WTC11 (cell line): ENCODE measurements around the gene LMF1. TPM values are rescaled to one million over a fixed set of nuclear protein-coding genes. Genes with fewer than 3 reads are reported as not detected.

ENCODE experiments used
- ATAC-seq: fragments of 200-7000 bp; cut with Tn5 transposase; 2 replicates; pipeline ENCODE4 v1.10.0; 2021; ENCODE audit warnings: mild to moderate bottlenecking, moderate library complexity
- CTCF ChIA-PET: fragments of 300-600 bp; sonication (Branson Sonifier 250); formaldehyde crosslinking; loops from one replicate; lab custom pipeline; 2021; ENCODE audit warnings: antibody characterized with exemption; lab: Charles Lee
- POLR2A ChIA-PET: fragments of 350-600 bp; sonication (Branson Sonifier 250); formaldehyde crosslinking; loops from one replicate; lab custom pipeline; 2021; ENCODE audit warnings: antibody characterized with exemption; lab: Charles Lee
- DNase-seq: peaks from one replicate; pipeline ENCODE4 v3.0.0; 2021; ENCODE audit warnings: low spot score
- H3K27ac Mint-ChIP-seq: 2 replicates; pipeline ENCODE4 v1.8.0; 2021; ENCODE audit warnings: mixed read lengths
- H3K27me3 Mint-ChIP-seq: 2 replicates; pipeline ENCODE4 v1.8.0; 2021; ENCODE audit warnings: low read depth, mild to moderate bottlenecking, moderate library complexity, mixed read lengths
- H3K36me3 Mint-ChIP-seq: 2 replicates; pipeline ENCODE4 v1.8.0; 2021; ENCODE audit warnings: mixed read lengths
- H3K4me1 Mint-ChIP-seq: 2 replicates; pipeline ENCODE4 v1.8.0; 2022; ENCODE audit warnings: mixed read lengths
- H3K4me3 Mint-ChIP-seq: 2 replicates; pipeline ENCODE4 v1.8.0; 2021; ENCODE audit warnings: mild to moderate bottlenecking, moderate library complexity, mixed read lengths
- H3K9me3 Mint-ChIP-seq: 2 replicates; pipeline ENCODE4 v1.8.0; 2021; ENCODE audit warnings: mixed read lengths
- ATF2 ChIP-seq: sonication (generic); formaldehyde crosslinking; IDR thresholded peaks from 2 replicates; pipeline ENCODE4 v1.8.1; 2022; ENCODE audit warnings: low read depth, missing genetic modification reagents, borderline replicate concordance
- ETV6 ChIP-seq: sonication (generic); formaldehyde crosslinking; IDR thresholded peaks from 2 replicates; pipeline ENCODE4 v1.8.1; 2022; ENCODE audit warnings: mild to moderate bottlenecking, missing genetic modification reagents
- FOXJ3 ChIP-seq: sonication (generic); formaldehyde crosslinking; IDR thresholded peaks from 2 replicates; pipeline ENCODE4 v1.9.0; 2021; ENCODE audit warnings: missing genetic modification reagents, mild to moderate bottlenecking, borderline replicate concordance
- FOXK1 ChIP-seq: sonication (generic); formaldehyde crosslinking; IDR thresholded peaks from 2 replicates; pipeline ENCODE4 v1.8.0; 2022; ENCODE audit warnings: mild to moderate bottlenecking, moderate library complexity, missing genetic modification reagents
- FOXP4 ChIP-seq: sonication (generic); formaldehyde crosslinking; IDR thresholded peaks from 2 replicates; pipeline ENCODE4 v1.8.0; 2022; ENCODE audit warnings: mild to moderate bottlenecking, missing genetic modification reagents
- GABPB1 ChIP-seq: sonication (generic); formaldehyde crosslinking; IDR thresholded peaks from 2 replicates; pipeline ENCODE4 v1.8.1; 2023; ENCODE audit warnings: mild to moderate bottlenecking, missing genetic modification reagents
- HMGXB4 ChIP-seq: sonication (generic); formaldehyde crosslinking; IDR thresholded peaks from 2 replicates; pipeline ENCODE4 v1.8.1; 2023; ENCODE audit warnings: mild to moderate bottlenecking, moderate library complexity, missing genetic modification reagents
- OVOL2 ChIP-seq: fragments of 250-450 bp; sonication (Bioruptor Pico); IDR thresholded peaks from 2 replicates; pipeline ENCODE4 v1.9.0; 2021; ENCODE audit warnings: mild to moderate bottlenecking, borderline replicate concordance
- RORB ChIP-seq: fragments of 250-450 bp; sonication (Bioruptor Pico); IDR thresholded peaks from 2 replicates; pipeline ENCODE4 v1.9.0; 2021; ENCODE audit warnings: mild to moderate bottlenecking
- SMAD3 ChIP-seq: sonication (generic); formaldehyde crosslinking; IDR thresholded peaks from 2 replicates; pipeline ENCODE4 v1.8.0; 2022; ENCODE audit warnings: missing genetic modification reagents, mild to moderate bottlenecking, borderline replicate concordance
- SMAD4 ChIP-seq: sonication (generic); formaldehyde crosslinking; IDR thresholded peaks from 2 replicates; pipeline ENCODE4 v1.8.0; 2022; ENCODE audit warnings: mild to moderate bottlenecking, missing genetic modification reagents
- SP1 ChIP-seq: sonication (generic); formaldehyde crosslinking; conservative IDR thresholded peaks from 2 replicates; pipeline ENCODE4 v1.8.1; 2022; ENCODE audit warnings: missing genetic modification reagents
- TP53 ChIP-seq: sonication (generic); formaldehyde crosslinking; IDR thresholded peaks from 2 replicates; pipeline ENCODE4 v1.8.1; 2023; ENCODE audit warnings: mild to moderate bottlenecking, missing genetic modification reagents
- ZNF138 ChIP-seq: sonication (generic); formaldehyde crosslinking; conservative IDR thresholded peaks from 2 replicates; pipeline ENCODE4 v1.8.1; 2022; ENCODE audit warnings: mild to moderate bottlenecking, moderate library complexity, missing genetic modification reagents
- ZNF219 ChIP-seq: sonication (generic); formaldehyde crosslinking; IDR thresholded peaks from 2 replicates; pipeline ENCODE4 v1.8.0; 2023; ENCODE audit warnings: missing genetic modification reagents, mild to moderate bottlenecking, borderline replicate concordance
- total RNA-seq: library from RNA; stranded (reverse); gene quantifications from 3 replicates; pipeline ENCODE4 v1.2.3, GENCODE V29; 2021
- TF ChIP-seq, protein P1 (sequence below): sonication (generic); formaldehyde crosslinking; IDR thresholded peaks from 2 replicates; pipeline ENCODE4 v1.8.1; 2023; ENCODE audit warnings: mild to moderate bottlenecking, missing genetic modification reagents, borderline replicate concordance
- TF ChIP-seq, protein P2 (sequence below): sonication (generic); formaldehyde crosslinking; IDR thresholded peaks from 2 replicates; pipeline ENCODE4 v1.8.0; 2022; ENCODE audit warnings: mild to moderate bottlenecking, missing genetic modification reagents
- TF ChIP-seq, protein P3 (sequence below): fragments of 250-450 bp; sonication (Bioruptor Pico); IDR thresholded peaks from 2 replicates; pipeline ENCODE4 v1.9.0; 2021; ENCODE audit warnings: moderate library complexity, mild to moderate bottlenecking, inconsistent platforms, borderline replicate concordance
- TF ChIP-seq, protein P4 (sequence below): sonication (generic); formaldehyde crosslinking; IDR thresholded peaks from 2 replicates; pipeline ENCODE4 v1.8.1; 2023; ENCODE audit warnings: mild to moderate bottlenecking, missing genetic modification reagents

Gene LMF1
- total RNA-seq, 1 experiment from 2014 or later, result 10.5 TPM

- TF ChIP-seq, protein P1, sequence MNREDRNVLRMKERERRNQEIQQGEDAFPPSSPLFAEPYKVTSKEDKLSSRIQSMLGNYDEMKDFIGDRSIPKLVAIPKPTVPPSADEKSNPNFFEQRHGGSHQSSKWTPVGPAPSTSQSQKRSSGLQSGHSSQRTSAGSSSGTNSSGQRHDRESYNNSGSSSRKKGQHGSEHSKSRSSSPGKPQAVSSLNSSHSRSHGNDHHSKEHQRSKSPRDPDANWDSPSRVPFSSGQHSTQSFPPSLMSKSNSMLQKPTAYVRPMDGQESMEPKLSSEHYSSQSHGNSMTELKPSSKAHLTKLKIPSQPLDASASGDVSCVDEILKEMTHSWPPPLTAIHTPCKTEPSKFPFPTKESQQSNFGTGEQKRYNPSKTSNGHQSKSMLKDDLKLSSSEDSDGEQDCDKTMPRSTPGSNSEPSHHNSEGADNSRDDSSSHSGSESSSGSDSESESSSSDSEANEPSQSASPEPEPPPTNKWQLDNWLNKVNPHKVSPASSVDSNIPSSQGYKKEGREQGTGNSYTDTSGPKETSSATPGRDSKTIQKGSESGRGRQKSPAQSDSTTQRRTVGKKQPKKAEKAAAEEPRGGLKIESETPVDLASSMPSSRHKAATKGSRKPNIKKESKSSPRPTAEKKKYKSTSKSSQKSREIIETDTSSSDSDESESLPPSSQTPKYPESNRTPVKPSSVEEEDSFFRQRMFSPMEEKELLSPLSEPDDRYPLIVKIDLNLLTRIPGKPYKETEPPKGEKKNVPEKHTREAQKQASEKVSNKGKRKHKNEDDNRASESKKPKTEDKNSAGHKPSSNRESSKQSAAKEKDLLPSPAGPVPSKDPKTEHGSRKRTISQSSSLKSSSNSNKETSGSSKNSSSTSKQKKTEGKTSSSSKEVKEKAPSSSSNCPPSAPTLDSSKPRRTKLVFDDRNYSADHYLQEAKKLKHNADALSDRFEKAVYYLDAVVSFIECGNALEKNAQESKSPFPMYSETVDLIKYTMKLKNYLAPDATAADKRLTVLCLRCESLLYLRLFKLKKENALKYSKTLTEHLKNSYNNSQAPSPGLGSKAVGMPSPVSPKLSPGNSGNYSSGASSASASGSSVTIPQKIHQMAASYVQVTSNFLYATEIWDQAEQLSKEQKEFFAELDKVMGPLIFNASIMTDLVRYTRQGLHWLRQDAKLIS, result no peak
- no peak for TF ChIP-seq SP1
Measured at GRCh38 chr16:844638-845350, 126.0 kb downstream of the LMF1 start (continued).

GRCh38 chr16:843771-844170 lies 127.0 kb downstream of the LMF1 start:
- H3K4me3 Mint-ChIP-seq, result no peak overlapping the region
- H3K36me3 Mint-ChIP-seq, result peaks cover 6% of the 10 kb centered on the region
- H3K9me3 Mint-ChIP-seq, result peaks cover 12% of the 10 kb centered on the region
- POLR2A ChIA-PET, result no interaction called here
- ATAC-seq (no peak), DNase-seq (no peak)
- CTCF ChIA-PET, result interaction anchor here (1.5 kb wide), 1 partner anchor 35 kb away, joined by 5 read pairs; no protein-coding TSS in a partner anchor
- peaks cover 2% of the 10 kb centered on the region; the same call in 1 of the 2 replicates for H3K4me1 Mint-ChIP-seq
- no peaks in the 10 kb centered on the region for H3K27me3 Mint-ChIP-seq
- no peak overlapping the region for H3K27ac Mint-ChIP-seq
- TF ChIP-seq, protein P2, sequence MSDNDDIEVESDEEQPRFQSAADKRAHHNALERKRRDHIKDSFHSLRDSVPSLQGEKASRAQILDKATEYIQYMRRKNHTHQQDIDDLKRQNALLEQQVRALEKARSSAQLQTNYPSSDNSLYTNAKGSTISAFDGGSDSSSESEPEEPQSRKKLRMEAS, result no peak
- no peak for TF ChIP-seq SMAD3 (CRISPR knock-in tag)
- no peak for TF ChIP-seq ZNF138 (CRISPR knock-in tag)
- TF ChIP-seq, protein P3, sequence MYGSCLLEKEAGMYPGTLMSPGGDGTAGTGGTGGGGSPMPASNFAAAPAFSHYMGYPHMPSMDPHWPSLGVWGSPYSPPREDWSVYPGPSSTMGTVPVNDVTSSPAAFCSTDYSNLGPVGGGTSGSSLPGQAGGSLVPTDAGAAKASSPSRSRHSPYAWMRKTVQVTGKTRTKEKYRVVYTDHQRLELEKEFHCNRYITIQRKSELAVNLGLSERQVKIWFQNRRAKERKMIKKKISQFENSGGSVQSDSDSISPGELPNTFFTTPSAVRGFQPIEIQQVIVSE (CRISPR knock-in tag), result no peak
- TF ChIP-seq TP53, result no peak
- no peak for TF ChIP-seq ZNF219 (CRISPR knock-in tag)
- no peak for TF ChIP-seq OVOL2 (CRISPR knock-in tag)
- TF ChIP-seq ETV6 (CRISPR knock-in tag), result no peak
- no peak for TF ChIP-seq FOXP4 (CRISPR knock-in tag)
- TF ChIP-seq, protein P1, result no peak
- no peak for TF ChIP-seq FOXK1 (CRISPR knock-in tag)
- TF ChIP-seq FOXJ3, result no peak
- no peak for TF ChIP-seq SMAD4
- TF ChIP-seq, protein P4, sequence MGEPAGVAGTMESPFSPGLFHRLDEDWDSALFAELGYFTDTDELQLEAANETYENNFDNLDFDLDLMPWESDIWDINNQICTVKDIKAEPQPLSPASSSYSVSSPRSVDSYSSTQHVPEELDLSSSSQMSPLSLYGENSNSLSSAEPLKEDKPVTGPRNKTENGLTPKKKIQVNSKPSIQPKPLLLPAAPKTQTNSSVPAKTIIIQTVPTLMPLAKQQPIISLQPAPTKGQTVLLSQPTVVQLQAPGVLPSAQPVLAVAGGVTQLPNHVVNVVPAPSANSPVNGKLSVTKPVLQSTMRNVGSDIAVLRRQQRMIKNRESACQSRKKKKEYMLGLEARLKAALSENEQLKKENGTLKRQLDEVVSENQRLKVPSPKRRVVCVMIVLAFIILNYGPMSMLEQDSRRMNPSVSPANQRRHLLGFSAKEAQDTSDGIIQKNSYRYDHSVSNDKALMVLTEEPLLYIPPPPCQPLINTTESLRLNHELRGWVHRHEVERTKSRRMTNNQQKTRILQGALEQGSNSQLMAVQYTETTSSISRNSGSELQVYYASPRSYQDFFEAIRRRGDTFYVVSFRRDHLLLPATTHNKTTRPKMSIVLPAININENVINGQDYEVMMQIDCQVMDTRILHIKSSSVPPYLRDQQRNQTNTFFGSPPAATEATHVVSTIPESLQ (CRISPR knock-in tag), result no peak
- no peak for TF ChIP-seq HMGXB4 (CRISPR knock-in tag)
- no peak for TF ChIP-seq GABPB1 (CRISPR knock-in tag)
- no peak for TF ChIP-seq ATF2 (CRISPR knock-in tag)
- no peak for TF ChIP-seq RORB (CRISPR knock-in tag)
